VCaP (cell line): ENCODE measurements around the gene MITD1.
"Not testable (repeated sequence)": the region's sequence is repeated elsewhere in the genome, so short reads cannot be mapped to it uniquely, and the experiment has no call there.

ENCODE experiments used
- H3K27ac ChIP-seq: fragments of 450-650 bp; 2 replicates; pipeline ENCODE4 v1.5.1; 2017
- TF ChIP-seq, protein P1 (sequence below): fragments of 450-650 bp; conservative IDR thresholded peaks from 2 replicates; pipeline ENCODE4 v1.5.1; 2017; ENCODE audit warnings: mild to moderate bottlenecking, moderate library complexity

The MITD1 gene

GRCh38 chr2:99139003-99139402 lies 41.9 kb downstream of the MITD1 start:
- H3K27ac ChIP-seq: no peak overlapping the region
- TF ChIP-seq, protein P1, sequence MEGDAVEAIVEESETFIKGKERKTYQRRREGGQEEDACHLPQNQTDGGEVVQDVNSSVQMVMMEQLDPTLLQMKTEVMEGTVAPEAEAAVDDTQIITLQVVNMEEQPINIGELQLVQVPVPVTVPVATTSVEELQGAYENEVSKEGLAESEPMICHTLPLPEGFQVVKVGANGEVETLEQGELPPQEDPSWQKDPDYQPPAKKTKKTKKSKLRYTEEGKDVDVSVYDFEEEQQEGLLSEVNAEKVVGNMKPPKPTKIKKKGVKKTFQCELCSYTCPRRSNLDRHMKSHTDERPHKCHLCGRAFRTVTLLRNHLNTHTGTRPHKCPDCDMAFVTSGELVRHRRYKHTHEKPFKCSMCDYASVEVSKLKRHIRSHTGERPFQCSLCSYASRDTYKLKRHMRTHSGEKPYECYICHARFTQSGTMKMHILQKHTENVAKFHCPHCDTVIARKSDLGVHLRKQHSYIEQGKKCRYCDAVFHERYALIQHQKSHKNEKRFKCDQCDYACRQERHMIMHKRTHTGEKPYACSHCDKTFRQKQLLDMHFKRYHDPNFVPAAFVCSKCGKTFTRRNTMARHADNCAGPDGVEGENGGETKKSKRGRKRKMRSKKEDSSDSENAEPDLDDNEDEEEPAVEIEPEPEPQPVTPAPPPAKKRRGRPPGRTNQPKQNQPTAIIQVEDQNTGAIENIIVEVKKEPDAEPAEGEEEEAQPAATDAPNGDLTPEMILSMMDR: no peak

- not testable (repeated sequence) for H3K27ac ChIP-seq
These were observed 45.8 kb downstream of the MITD1 start for GRCh38 chr2:99135044-99135556.

GRCh38 chr2:99127981-99128380 lies 52.9 kb downstream of the MITD1 start:
- H3K27ac ChIP-seq: no peak overlapping the region
- TF ChIP-seq, protein P1: no peak
